GM19438 (cell line): Measurements from ENCODE around the gene ATF4.
A peak's percentile ranks its signal among the peaks of the same experiment; 100 is the strongest.

ENCODE experiments used
- ATAC-seq: cut with Tn5 transposase; IDR thresholded peaks from one replicate; pipeline ENCODE4 v1.9.1; 2021; ENCODE audit warnings: low read depth; ENCODE audit not compliant: unreplicated experiment

The ATF4 gene, protein sequence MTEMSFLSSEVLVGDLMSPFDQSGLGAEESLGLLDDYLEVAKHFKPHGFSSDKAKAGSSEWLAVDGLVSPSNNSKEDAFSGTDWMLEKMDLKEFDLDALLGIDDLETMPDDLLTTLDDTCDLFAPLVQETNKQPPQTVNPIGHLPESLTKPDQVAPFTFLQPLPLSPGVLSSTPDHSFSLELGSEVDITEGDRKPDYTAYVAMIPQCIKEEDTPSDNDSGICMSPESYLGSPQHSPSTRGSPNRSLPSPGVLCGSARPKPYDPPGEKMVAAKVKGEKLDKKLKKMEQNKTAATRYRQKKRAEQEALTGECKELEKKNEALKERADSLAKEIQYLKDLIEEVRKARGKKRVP

DNA sequence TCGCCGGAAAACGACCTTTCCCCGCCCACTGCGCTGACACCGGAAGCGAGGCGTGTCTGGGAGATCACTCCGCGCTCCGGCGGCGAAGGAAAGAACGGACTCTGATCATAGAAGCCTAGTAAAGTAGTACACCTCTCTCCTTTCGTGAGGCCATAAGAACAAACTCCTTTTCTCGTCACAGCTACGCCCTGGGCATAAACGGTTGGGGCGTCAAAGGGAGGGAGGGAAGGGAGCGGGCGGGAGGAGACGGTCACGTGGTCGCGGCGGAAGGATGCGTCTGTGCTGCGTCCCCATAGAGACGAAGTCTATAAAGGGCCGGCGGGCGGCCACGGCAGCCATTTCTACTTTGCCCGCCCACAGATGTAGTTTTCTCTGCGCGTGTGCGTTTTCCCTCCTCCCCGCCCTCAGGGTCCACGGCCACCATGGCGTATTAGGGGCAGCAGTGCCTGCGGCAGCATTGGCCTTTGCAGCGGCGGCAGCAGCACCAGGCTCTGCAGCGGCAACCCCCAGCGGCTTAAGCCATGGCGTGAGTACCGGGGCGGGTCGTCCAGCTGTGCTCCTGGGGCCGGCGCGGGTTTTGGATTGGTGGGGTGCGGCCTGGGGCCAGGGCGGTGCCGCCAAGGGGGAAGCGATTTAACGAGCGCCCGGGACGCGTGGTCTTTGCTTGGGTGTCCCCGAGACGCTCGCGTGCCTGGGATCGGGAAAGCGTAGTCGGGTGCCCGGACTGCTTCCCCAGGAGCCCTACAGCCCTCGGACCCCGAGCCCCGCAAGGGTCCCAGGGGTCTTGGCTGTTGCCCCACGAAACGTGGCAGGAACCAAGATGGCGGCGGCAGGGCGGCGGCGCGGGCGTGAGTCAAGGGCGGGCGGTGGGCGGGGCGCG, at the start of gene ATF4:
Gene ATF4 (plus strand): TSS at position 337 of the 880 bp plus-strand sequence. CDS start 884 bp downstream, outside the sequence.
- peak; percentile 7 for ATAC-seq

DNA sequence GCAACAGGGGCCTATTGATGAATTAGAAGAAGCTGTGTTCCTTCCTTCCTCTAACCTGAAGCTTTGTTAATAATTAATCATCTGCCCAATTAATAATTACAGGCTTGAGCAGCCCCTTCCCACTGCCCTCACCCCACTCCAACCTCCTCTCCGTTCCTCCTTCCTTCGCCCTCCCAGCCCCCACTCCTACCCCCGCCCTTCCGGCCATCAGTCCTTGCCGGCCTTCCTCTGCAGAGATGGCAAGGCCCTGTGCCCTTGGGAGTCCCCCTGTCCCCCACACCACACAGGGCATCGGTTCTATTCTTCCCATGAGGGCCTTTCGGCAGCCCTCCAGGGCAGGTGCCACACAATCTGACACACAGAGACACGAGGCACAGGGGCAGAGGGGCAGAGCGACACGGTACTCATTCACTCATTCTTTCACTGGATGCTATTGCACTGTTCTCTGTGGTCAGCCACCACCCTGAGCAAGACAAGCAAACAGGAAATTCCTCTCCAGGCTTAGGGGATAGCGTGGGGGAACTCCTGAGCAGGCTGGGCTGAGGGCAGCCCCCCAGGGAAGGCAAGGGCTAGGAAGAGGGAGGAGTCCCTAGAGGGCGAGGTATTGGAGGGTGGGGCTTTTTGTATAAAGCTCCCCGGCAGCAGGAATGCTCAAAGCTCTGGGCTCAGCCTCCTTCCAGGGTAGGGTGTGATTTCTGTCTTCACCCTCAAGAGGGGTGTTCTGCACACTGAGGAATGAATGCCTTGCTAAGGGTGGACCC, 48.8 kb upstream of the ATF4 start:
- ATAC-seq: peak; percentile 55

DNA sequence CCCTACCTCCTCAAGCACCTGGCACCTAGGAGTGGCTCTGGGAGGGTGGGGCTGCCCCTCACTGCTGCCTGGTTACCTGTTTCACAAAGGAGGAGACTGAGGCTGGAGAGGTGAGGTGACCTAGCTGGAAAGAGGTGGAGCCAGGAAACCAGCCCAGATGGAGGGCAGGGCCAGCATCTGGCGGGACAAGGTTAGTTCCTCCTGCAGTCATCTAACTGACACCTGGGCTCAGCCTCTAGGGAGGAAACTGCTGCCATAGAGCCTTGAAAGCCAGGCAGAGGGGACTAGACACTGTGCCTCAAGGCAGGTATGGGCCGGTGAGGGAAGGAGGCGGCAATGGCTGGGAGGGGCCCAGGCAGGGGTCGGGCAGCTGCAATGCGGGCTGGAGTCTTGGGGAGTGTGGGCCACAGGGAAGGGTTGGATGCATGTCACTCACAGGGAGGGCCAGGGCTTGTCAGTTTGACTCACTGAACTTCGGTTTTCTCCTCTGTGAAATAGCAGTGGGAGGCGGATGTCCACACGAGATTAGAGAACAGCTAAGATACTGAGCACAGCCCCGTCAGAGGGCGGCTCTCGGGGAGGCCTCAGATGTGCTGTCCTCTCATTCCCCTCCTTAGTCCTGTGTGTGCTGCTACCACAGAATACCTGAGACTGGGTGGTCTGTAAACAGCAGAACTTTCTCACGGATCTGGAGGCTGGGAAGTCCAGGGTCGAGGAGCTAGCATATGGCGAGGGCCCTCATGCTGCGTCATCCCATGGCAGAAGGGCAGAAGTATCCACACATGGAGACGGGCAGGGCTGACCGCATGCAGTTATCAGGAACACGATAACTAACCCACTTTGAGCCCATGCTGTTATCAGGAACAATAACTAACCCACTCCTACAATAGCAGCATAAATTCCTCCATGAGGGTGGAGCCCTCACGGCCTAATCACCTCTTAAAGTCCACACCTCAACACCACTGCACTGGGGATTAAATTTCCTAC, 47.5 kb upstream of the ATF4 start:
- ATAC-seq: no peak

DNA sequence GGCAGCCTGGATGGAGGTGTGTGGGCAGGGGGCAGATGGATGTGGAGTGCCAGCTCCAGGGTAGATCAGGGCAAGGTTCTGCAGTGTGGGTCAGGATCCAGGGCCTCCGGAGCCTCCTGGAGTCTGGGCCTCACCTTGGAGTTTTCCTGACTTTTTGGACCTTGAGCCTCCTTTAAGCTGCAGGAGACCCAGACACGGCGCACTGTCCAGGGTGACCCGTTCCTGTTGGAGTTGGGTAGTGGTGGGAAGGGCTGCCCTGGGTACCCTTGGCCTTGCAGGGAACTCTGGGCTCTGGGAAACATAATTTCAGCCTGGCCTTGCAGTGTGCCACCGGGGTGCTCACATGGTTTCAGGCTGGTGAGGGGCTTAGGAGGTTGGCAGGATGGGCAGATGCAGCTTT, 46.5 kb upstream of the ATF4 start:
- ATAC-seq: no peak

DNA sequence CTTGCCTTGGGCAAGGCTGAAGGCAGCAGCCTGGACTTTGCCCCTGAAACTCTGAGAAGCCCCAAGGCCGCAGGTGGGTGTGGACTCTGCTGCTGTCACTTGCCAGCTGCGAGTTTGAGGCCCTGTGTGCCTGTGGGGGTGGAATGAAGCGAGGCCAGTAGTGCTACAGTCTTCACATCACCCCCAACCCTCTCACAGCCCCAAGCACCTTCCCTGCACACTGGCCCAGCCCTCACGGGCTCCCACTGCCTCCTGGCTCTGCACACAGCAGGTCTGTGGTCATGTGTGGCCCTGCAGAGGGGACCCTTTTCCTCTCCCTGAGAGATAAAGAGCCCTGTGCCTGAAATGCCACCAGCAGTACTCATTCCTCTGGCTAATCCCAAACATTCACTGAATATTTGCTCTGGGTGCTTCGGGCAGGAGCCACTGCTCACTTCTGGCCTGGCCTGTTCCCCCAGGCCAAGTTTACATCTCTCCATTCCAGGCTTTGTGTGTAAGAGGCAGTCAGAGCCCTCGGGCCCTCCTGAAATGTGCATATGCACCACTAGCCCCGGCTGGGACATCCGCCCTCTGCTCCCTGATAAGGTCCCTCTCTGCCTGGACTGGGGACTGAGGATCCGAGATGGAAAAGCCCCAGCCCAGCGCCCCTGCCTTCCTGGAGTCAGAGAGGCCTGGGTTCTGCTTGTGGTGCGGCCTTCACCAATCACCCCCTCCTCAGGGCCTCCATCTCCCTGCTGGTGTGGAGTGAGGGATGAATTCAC, 45.8 kb upstream of the ATF4 start:
- ATAC-seq: no peak

DNA sequence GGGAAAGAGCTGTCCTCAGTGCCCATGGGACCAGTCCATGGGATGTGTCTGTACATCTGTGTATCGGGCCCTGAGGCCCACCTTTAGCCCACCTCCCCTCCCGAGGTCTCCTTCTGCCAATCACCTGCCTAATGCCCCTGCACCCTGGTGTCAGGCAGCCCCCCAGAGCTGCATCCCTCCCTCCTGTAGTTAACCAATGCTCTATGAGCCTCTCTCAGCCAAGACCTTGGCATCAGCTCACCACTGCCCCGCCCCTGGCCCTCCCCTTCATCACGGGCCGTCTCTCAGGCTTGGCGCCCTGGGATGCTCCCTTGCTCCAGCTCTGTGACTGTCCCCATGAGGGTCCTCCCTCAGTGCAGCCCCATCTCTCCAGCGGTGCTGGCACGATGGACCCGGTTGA, 45.0 kb upstream of the ATF4 start:
- no peak for ATAC-seq

DNA sequence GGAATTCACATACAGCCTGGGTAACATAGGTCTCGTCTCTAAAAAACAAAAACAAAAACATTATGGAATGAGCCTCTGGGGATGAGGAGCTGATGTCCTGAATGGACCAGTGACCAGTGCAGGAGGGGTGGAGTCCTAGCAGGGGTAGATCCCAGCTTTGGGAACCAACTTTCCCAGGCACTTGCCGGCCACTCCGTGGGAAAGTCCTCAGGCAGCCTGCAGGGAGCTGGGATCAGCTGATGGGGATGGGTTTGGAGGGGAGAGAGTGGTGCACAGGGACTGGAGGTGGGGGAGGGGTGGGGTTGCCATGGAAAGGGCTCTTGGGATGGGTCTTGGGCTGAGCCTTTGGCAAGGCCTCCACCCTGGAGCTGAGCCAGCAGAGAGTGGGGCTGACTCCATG, 44.5 kb upstream of the ATF4 start:
- ATAC-seq: no peak

DNA sequence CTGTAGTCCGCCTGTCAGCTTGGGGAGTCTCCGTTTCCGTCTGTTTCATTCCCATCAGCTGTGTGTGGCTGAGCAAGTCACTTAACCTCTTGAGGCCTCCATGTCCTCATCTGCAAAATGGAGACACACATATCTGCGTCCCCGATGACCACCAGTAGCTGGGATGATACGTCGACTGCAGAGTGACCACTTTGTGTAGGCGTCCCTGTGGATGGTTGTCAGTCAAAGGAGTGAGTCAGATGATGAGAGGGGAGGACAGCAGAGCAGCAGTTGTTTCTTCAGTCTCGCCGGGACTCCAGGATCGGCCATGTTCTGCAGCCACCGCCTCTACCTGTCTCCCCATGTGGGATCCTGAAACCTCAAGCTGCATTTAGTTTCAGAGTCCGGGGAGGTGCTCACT, 43.7 kb upstream of the ATF4 start:
- no peak for ATAC-seq

DNA sequence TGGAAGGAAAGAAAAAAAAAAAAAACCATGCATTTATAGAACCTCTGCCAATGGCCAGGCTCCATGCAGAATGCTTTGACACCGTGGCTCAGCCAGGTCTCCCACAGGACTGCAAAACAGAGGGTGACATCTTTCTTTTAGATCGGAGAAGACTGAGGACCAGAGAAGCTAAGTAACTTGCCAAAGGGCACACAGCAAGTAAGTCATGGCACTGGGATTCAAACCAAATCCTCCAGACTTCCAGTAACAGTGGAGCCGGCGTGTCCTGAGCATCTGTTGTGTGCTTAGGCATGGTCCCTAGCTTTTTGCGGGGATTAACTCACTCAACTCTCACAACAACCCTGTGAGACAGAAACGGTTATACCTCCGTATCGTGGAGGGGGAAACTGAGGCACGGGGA, 42.8 kb upstream of the ATF4 start:
- ATAC-seq: no peak

DNA sequence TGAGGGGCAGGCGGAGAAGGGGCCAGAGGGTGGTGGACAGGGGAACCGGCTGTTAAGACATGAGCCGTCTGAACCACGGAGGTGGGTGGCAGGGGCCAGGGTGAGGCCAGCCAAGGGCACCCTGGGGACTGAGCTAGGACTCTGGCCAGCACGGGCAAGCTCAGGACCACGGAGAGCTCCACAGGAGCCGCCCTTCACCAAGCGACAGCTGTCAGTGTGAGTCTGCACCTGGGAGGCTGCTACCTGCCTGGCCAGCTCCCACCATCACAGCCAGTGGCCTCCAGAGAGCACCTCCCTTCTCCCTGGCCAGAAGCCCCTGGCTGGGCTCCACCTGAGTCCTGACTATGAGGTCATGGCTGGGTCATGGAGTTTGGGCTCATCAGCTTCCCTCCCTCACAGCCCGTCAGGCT, 41.9 kb upstream of the ATF4 start:
- ATAC-seq: no peak

DNA sequence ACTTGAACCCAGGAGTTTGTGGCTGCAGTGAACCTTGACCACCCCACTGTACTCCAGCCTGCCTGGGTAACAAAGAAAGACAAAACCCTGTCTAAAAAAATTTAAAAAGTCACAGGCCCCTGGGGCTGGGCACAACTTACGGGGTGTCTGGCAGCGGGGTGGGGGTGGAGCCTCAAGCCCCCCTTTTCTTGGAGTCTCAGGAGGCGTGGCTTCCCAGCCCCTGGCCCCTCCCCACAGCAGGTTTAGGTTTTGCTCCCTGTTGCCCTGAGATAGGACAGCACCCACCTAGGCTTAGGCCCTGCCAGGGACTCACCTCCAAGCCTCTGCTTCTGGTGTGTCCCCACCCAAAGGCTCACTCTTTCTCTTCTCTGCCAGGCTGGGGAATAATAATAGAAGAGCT, 41.1 kb upstream of the ATF4 start:
- ATAC-seq: no peak

DNA sequence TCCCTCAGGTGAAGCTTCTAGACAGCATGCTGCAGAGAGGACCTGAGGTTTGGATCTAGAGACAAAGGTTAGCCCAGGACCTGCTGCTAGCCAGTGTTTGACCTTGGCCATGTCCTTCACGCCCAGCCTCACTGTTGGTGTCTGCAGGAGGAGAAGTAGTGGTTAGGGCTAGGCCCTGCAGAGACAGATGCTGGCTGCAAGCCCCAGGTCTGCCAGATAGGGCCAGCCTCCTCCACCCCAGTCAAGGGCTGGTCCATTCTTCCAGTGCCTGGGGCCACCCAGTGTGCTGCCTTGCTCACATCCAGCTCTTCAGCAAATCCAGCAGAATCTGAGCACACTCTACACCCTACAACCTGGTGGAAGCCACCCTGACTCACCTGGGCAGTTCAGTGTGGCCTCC, 39.8 kb upstream of the ATF4 start:
- no peak for ATAC-seq

DNA sequence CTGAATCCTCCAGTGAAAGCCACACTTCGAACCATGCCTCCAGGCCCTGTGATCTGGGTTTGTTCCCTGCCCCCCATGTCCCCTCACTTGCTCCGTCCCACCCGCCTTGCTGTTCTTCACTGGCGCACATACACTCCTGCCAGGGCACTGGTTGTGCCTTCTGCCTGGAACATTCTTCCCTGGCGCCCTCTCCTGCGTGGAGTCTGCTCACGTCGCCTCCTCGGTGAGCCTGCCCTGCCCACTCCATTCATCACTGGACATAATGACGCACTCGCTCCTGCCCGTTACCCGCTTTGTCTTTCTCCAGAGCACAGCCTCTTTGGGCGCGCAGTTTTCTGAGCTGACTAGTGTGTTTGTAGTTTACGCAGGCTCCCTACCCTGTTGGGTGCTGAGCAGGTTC, 39.3 kb upstream of the ATF4 start:
- ATAC-seq: no peak

DNA sequence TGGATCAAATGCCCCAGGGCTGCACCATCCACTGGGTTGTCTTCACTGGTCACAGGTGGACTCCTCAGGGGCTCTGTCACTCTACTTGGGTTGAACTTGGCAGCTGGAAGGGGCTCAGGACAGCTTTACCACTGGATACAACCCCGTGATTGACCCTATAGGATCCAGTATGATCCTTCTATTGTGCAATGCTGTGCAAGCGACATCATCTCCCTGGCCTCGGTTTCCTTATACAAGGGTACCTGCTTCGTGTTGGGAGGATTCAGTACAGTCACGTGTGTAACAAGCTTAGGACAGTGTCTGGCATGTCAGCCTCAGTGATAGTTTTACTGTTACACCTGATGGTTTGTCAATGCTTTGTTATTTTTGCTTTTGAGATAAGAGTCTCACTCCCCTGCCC, 38.8 kb upstream of the ATF4 start:
- ATAC-seq: no peak

DNA sequence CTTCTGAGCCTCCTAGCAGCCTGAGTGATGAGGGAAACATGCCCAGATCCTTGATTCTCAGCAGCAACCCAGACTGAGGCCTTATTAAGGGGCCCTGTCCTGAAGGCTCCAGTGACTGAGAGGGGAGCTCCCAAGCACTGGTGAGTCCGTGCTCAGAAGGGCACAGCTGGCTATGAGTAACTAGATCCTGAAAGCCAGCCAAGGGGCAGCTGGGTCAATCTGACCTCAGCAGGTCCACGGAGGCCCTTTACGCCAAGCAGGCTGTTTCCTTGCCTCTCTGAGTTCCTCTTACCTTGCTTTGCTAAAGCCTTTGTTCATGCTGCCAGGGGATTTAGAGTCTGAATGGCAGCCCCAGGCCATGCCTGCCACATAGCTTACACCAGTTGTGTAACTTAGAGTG, 37.6 kb upstream of the ATF4 start:
- no peak for ATAC-seq

DNA sequence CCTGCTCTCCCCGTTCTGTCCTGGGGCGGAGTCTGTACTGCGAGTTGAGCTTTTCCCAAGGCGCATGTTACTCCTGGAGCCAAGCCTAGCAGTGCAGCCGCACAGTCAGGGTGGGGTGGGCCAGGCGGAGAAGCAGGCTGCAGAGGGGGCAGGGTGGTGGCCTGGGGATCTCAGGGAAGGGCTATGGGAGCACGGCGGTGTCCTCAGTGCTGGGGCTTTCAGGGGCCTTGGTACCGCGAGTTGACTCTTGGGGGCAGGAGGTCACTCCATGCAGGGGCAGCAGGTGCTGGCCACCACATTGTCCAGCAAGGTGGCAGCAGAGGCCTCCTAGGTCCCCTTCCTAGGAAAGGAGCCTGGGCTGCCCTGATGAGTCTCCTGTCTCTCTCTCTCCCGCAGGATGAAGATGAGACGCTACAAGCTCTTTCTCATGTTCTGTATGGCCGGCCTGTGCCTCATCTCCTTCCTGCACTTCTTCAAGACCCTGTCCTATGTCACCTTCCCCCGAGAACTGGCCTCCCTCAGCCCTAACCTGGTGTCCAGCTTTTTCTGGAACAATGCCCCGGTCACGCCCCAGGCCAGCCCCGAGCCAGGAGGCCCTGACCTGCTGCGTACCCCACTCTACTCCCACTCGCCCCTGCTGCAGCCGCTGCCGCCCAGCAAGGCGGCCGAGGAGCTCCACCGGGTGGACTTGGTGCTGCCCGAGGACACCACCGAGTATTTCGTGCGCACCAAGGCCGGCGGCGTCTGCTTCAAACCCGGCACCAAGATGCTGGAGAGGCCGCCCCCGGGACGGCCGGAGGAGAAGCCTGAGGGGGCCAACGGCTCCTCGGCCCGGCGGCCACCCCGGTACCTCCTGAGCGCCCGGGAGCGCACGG, 33.2 kb upstream of the ATF4 start:
- no peak for ATAC-seq

DNA sequence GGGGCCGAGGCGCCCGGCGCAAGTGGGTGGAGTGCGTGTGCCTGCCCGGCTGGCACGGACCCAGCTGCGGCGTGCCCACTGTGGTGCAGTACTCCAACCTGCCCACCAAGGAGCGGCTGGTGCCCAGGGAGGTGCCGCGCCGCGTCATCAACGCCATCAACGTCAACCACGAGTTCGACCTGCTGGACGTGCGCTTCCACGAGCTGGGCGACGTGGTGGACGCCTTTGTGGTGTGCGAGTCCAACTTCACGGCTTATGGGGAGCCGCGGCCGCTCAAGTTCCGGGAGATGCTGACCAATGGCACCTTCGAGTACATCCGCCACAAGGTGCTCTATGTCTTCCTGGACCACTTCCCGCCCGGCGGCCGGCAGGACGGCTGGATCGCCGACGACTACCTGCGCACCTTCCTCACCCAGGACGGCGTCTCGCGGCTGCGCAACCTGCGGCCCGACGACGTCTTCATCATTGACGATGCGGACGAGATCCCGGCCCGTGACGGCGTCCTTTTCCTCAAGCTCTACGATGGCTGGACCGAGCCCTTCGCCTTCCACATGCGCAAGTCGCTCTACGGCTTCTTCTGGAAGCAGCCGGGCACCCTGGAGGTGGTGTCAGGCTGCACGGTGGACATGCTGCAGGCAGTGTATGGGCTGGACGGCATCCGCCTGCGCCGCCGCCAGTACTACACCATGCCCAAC, 32.4 kb upstream of the ATF4 start:
- no peak for ATAC-seq
